NCI-H748 (cell line): ENCODE data around the gene ZNF609.
"Not testable (repeated sequence)": the region's sequence is repeated elsewhere in the genome, so short reads cannot be mapped to it uniquely, and the experiment has no call there.

Experiments used
- DNase-seq: peaks from one replicate; lab custom pipeline; 2025; ENCODE audit not compliant: unreplicated experiment; lab: John Stamatoyannopoulos, UW

Gene ZNF609

GRCh38 chr15:64643685-64644084 lies 183.3 kb downstream of the ZNF609 start:
- no peak for DNase-seq

- DNase-seq, result not testable (repeated sequence)
Measured at GRCh38 chr15:64644811-64645210, 184.4 kb downstream of the ZNF609 start.

GRCh38 chr15:64645995-64646394 lies 185.6 kb downstream of the ZNF609 start:
- DNase-seq, result no peak

- DNase-seq, result no peak
Measured at GRCh38 chr15:64647367-64647766, 187.0 kb downstream of the ZNF609 start.

- no peak for DNase-seq
Measured at GRCh38 chr15:64650552-64650951, 190.2 kb downstream of the ZNF609 start.

- peak; percentile 13 for DNase-seq
Measured at GRCh38 chr15:64651601-64652191, 191.3 kb downstream of the ZNF609 start.

- peak; percentile 0 for DNase-seq
Measured at GRCh38 chr15:64653757-64654156, 193.4 kb downstream of the ZNF609 start.

GRCh38 chr15:64656508-64656907 lies 196.1 kb downstream of the ZNF609 start:
- no peak for DNase-seq

GRCh38 chr15:64665179-64665578 lies 204.8 kb downstream of the ZNF609 start:
- no peak for DNase-seq

- no peak for DNase-seq
Measured at GRCh38 chr15:64667736-64668161, 207.4 kb downstream of the ZNF609 start.

GRCh38 chr15:64673866-64674265 lies 213.5 kb downstream of the ZNF609 start:
- no peak for DNase-seq

- DNase-seq, result no peak
Measured at GRCh38 chr15:64678126-64678819, 217.9 kb downstream of the ZNF609 start.

GRCh38 chr15:64680097-64680496 lies 219.7 kb downstream of the ZNF609 start:
- DNase-seq, result no peak

- DNase-seq, result peak; percentile 79
Measured at GRCh38 chr15:64681424-64682024, 221.1 kb downstream of the ZNF609 start.

- DNase-seq, result no peak
Measured at GRCh38 chr15:64682255-64682654, 221.9 kb downstream of the ZNF609 start.

- DNase-seq, result no peak
Measured at GRCh38 chr15:64683378-64683777, 223.0 kb downstream of the ZNF609 start.

- DNase-seq, result no peak
Measured at GRCh38 chr15:64685230-64685888, 225.0 kb downstream of the ZNF609 start.

GRCh38 chr15:64686130-64686735 lies 225.9 kb downstream of the ZNF609 start:
- DNase-seq, result peak; percentile 36

- DNase-seq, result peak; percentile 7
Measured at GRCh38 chr15:64687172-64687571, 226.8 kb downstream of the ZNF609 start.

- DNase-seq, result no peak
Measured at GRCh38 chr15:64687688-64688087, 227.3 kb downstream of the ZNF609 start.

- no peak for DNase-seq
Measured at GRCh38 chr15:64688770-64689169, 228.4 kb downstream of the ZNF609 start.
